ENCODE data around the gene AQP12A. TPM values are rescaled to one million over a fixed set of nuclear protein-coding genes. Genes with fewer than 3 reads are reported as not detected.
"Not testable (repeated sequence)": the region's sequence is repeated elsewhere in the genome, so short reads cannot be mapped to it uniquely, and the experiment has no call there.

AQP12A gene
- total RNA-seq, 4 donors from 2014 or later, result not detected

DNA sequence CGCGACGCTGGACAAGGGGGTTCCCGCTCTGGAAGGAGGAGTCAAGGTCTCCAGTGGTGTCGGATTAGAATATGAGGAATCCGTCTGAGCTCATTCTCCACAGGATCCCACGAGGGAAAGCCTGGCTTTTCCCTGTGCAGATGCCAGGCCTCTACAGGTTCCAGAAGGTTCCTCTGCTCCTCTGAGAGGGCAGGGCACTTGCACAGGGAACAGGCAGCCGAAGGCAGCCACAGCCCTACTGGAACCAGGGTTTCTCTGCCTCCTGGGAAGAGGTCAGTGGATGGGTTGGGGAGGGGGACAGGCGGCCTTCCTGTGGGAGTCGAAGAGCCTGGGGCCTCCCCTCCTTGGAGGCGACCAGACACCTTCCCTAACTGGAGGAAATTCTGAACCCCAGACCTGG, 1.7 kb upstream of the AQP12A start:
- DNase-seq, result no peak
- H3K4me3 ChIP-seq, result no peak overlapping the region
- H3K27me3 ChIP-seq, result no peaks in the 10 kb centered on the region
- TF ChIP-seq POLR2A (IDR thresholded peaks at IDR 0.05), result no peak
- no peaks in the 10 kb centered on the region for H3K9me3 ChIP-seq
- intact Hi-C loops (cut with DNase I; ENCODE audit: low total_unique reads), result no loop called here
- no peaks in the 10 kb centered on the region for H3K4me1 ChIP-seq
- no peaks in the 10 kb centered on the region for H3K36me3 ChIP-seq
- H3K27ac ChIP-seq, result no peak overlapping the region

GRCh38 chr2:240690421-240691074, 1.1 kb upstream of the AQP12A start:
- H3K9me3 ChIP-seq; H3K27me3 ChIP-seq; H3K36me3 ChIP-seq; H3K4me3 ChIP-seq; intact Hi-C loops (cut with DNase I; ENCODE audit: low total_unique reads); H3K4me1 ChIP-seq; H3K27ac ChIP-seq; DNase-seq: not testable (repeated sequence)

GRCh38 chr2:240691075-240691427, 615 bp upstream of the AQP12A start:
- DNase-seq; H3K4me3 ChIP-seq; H3K27me3 ChIP-seq; H3K27ac ChIP-seq; H3K4me1 ChIP-seq; intact Hi-C loops (cut with DNase I; ENCODE audit: low total_unique reads); H3K36me3 ChIP-seq; H3K9me3 ChIP-seq: not testable (repeated sequence)

- DNase-seq; H3K4me1 ChIP-seq; H3K36me3 ChIP-seq; H3K4me3 ChIP-seq; H3K27ac ChIP-seq; H3K9me3 ChIP-seq; H3K27me3 ChIP-seq; intact Hi-C loops (cut with DNase I; ENCODE audit: low total_unique reads): not testable (repeated sequence)
Measured at GRCh38 chr2:240692583-240693561, 1.2 kb downstream of the AQP12A start.

GRCh38 chr2:240694304-240694703, 2.6 kb downstream of the AQP12A start:
- DNase-seq; H3K4me1 ChIP-seq; H3K27ac ChIP-seq; H3K4me3 ChIP-seq; H3K27me3 ChIP-seq; H3K9me3 ChIP-seq; intact Hi-C loops (cut with DNase I; ENCODE audit: low total_unique reads); H3K36me3 ChIP-seq: not testable (repeated sequence)

GRCh38 chr2:240695593-240695992, 3.9 kb downstream of the AQP12A start:
- intact Hi-C loops (cut with DNase I; ENCODE audit: low total_unique reads); H3K27me3 ChIP-seq; H3K27ac ChIP-seq; DNase-seq; H3K4me1 ChIP-seq; H3K4me3 ChIP-seq; H3K9me3 ChIP-seq; H3K36me3 ChIP-seq: not testable (repeated sequence)

DNA sequence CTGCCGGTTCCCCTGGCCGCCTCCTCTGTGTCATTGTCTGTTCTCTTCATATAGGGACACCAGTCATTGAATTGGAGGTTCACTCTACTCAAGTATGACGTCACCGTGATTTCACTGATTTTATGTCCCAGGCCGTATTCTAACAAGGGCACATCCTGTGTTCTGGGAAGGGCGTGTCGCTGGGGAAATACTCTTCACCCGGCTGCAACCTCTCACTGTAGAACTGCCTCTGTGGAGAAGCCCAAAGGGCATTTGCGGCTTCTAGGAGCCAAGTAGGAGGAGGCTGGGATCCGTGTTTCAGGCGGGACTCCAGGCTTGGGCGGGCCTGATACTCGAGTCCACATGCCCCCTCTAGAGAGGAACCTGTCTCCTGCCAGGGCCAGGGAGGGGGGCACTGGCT, 4.8 kb downstream of the AQP12A start:
- DNase-seq; H3K36me3 ChIP-seq; H3K4me1 ChIP-seq; H3K27ac ChIP-seq; H3K9me3 ChIP-seq; intact Hi-C loops (cut with DNase I; ENCODE audit: low total_unique reads); H3K4me3 ChIP-seq; H3K27me3 ChIP-seq: not testable (repeated sequence)

DNA sequence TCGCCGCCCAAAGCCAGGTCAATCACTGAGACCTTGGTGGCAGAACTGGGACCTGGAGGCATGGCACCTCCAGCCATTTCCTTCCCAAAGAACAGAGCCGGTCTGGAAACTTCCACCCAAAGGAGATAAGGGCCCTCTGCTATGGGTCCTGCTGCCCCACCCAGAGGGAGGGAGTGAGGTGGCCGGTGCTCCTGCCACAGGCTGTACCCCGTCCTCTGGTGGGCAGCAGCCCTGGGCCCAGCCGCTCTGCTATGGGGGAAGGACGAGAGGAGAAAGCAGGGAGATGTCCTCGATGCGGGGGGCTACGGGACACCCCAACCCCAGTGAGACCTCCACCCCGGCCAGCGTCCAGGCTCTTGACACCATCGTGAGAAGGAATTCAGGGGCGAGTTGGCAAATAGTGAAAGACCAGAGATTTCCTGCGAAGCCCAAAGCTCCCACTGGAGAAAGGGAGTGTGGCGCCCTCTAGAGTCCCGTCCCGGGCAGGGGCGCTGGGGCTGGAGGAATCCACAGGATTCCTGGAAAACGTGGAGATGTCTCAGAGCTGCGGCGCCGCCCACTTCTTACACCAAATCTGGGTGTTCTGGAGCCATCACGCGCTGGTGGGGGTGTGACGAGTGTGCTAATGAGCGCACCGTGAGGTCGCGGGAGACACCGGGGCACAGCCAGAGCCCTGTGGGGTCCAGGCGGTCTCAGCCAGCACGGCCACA, 7.3 kb downstream of the AQP12A start:
- DNase-seq; H3K27ac ChIP-seq; intact Hi-C loops (cut with DNase I; ENCODE audit: low total_unique reads); H3K4me3 ChIP-seq; H3K9me3 ChIP-seq; H3K36me3 ChIP-seq; H3K4me1 ChIP-seq; H3K27me3 ChIP-seq: not testable (repeated sequence)

GRCh38 chr2:240699835-240700234, 8.2 kb downstream of the AQP12A start:
- H3K36me3 ChIP-seq; H3K27ac ChIP-seq; H3K27me3 ChIP-seq; H3K4me1 ChIP-seq; H3K4me3 ChIP-seq; intact Hi-C loops (cut with DNase I; ENCODE audit: low total_unique reads); DNase-seq; H3K9me3 ChIP-seq: not testable (repeated sequence)

GRCh38 chr2:240700616-240701015, 8.9 kb downstream of the AQP12A start:
- intact Hi-C loops (cut with DNase I; ENCODE audit: low total_unique reads); H3K9me3 ChIP-seq; DNase-seq; H3K4me3 ChIP-seq; H3K36me3 ChIP-seq; H3K4me1 ChIP-seq; H3K27ac ChIP-seq; H3K27me3 ChIP-seq: not testable (repeated sequence)

Measured in uterus (tissue), 4 donors.